Activated B cell treated with CpG ODN at 0.5 μM for 24 hours (primary cell): ENCODE data around the gene SDSL. TPM values are rescaled to one million over a fixed set of nuclear protein-coding genes. Genes with fewer than 3 reads are reported as not detected.

Source experiments
- ATAC-seq: fragments of 200-7000 bp; cut with Tn5 transposase; one replicate; pipeline ENCODE4 v1.10.0; 2021; ENCODE audit warnings: low read depth, mild to moderate bottlenecking, moderate library complexity
- CTCF ChIA-PET: fragments of 350-600 bp; sonication (Branson Sonifier 250); formaldehyde crosslinking; loops from one replicate; lab custom pipeline; 2021; ENCODE audit warnings: antibody characterized with exemption; lab: Charles Lee
- POLR2A ChIA-PET: fragments of 350-600 bp; sonication (Branson Sonifier 250); formaldehyde crosslinking; loops from one replicate; lab custom pipeline; 2021; ENCODE audit warnings: antibody characterized with exemption; lab: Charles Lee
- DNase-seq: peaks from one replicate; pipeline ENCODE4 v3.0.0; 2022
- H3K27ac Mint-ChIP-seq: one replicate; pipeline ENCODE4 v1.8.0; 2020; ENCODE audit warnings: mixed read lengths
- H3K27me3 Mint-ChIP-seq: one replicate; pipeline ENCODE4 v1.8.0; 2021; ENCODE audit warnings: mixed read lengths
- H3K36me3 Mint-ChIP-seq: one replicate; pipeline ENCODE4 v1.8.0; 2021; ENCODE audit warnings: low read depth, mixed read lengths
- H3K4me1 Mint-ChIP-seq: one replicate; pipeline ENCODE4 v1.8.0; 2021; ENCODE audit warnings: mixed read lengths
- H3K4me3 Mint-ChIP-seq: one replicate; pipeline ENCODE4 v1.8.0; 2020; ENCODE audit warnings: mild to moderate bottlenecking, mixed read lengths
- H3K9me3 Mint-ChIP-seq: one replicate; pipeline ENCODE4 v1.8.0; 2020; ENCODE audit warnings: mixed read lengths
- intact Hi-C: fragments of 100-400 bp; cut with micrococcal nuclease; formaldehyde crosslinking; loops from one replicate; pipeline ENCODE4 v1.15.1; 2024
- total RNA-seq: library from RNA; stranded (reverse); gene quantifications from 2 replicates; pipeline ENCODE4 v1.2.3, GENCODE V29; 2022
- TF ChIP-seq, protein P1 (sequence below): fragments of 200-600 bp; IDR thresholded peaks from one replicate; pipeline ENCODE4 v1.8.0; 2022; ENCODE audit warnings: antibody characterized with exemption, mild to moderate bottlenecking

Gene SDSL
- total RNA-seq, 1 donor from 2014 or later = 0.20 TPM

- Mint-ChIP-seq H3K4me3 (no peak overlapping the region), H3K27ac (no peak overlapping the region), H3K27me3 (peaks cover 54% of the 10 kb centered on the region), H3K9me3 (no peaks in the 10 kb centered on the region), H3K36me3 (no peaks in the 10 kb centered on the region), H3K4me1 (no peaks in the 10 kb centered on the region)
- TF ChIP-seq, protein P1, sequence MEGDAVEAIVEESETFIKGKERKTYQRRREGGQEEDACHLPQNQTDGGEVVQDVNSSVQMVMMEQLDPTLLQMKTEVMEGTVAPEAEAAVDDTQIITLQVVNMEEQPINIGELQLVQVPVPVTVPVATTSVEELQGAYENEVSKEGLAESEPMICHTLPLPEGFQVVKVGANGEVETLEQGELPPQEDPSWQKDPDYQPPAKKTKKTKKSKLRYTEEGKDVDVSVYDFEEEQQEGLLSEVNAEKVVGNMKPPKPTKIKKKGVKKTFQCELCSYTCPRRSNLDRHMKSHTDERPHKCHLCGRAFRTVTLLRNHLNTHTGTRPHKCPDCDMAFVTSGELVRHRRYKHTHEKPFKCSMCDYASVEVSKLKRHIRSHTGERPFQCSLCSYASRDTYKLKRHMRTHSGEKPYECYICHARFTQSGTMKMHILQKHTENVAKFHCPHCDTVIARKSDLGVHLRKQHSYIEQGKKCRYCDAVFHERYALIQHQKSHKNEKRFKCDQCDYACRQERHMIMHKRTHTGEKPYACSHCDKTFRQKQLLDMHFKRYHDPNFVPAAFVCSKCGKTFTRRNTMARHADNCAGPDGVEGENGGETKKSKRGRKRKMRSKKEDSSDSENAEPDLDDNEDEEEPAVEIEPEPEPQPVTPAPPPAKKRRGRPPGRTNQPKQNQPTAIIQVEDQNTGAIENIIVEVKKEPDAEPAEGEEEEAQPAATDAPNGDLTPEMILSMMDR = no peak
- ChIA-PET CTCF (no interaction called here), POLR2A (no interaction called here)
- intact Hi-C loops = no loop called here
- no peak for DNase-seq
- ATAC-seq = no peak
These were observed 63.1 kb downstream of the SDSL start for GRCh38 chr12:113485330-113485729.

DNA sequence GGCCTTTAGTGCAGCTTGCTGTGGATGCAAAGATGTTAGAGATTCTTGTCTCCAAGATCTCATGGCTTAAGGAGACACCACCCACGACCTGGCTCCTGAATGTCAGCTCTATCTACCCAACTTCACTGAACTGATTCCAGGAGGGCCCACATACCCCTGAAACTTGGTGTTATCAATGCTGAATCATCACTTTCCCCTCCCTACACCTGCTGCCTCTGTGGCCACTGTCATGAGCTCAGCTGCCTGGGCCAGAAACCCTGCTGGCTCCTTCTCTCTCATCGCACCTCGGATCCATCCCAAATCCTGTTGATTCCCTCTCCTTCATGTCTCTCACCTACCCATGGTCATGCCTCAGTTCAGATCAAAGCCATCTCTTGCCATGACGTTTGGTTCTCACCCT is 64.5 kb downstream of the SDSL start:
- TF ChIP-seq, protein P1 = no peak
- Mint-ChIP-seq H3K4me3 (no peak overlapping the region), H3K9me3 (no peaks in the 10 kb centered on the region), H3K27ac (no peak overlapping the region), H3K36me3 (no peaks in the 10 kb centered on the region), H3K27me3 (peaks cover 56% of the 10 kb centered on the region), H3K4me1 (no peaks in the 10 kb centered on the region)
- ATAC-seq (no peak), DNase-seq (no peak)
- ChIA-PET CTCF (no interaction called here), POLR2A (no interaction called here)
- intact Hi-C loops = no loop called here

Other genes starting within 250 kb of the SDSL start
- 115 TPM in 2 replicates for gene DDX54, start 236.9 kb upstream of the SDSL start, total RNA-seq
- gene RITA1, start 236.7 kb upstream of the SDSL start, total RNA-seq = 15.5 and 18.2 TPM in 2 replicates
- gene TPCN1, start 200.9 kb upstream of the SDSL start, total RNA-seq = 107 and 126 TPM in 2 replicates
- gene SLC8B1, start 87.3 kb upstream of the SDSL start, total RNA-seq = 14.3 and 22.4 TPM in 2 replicates
- 11.5 and 13.7 TPM in 2 replicates for gene PLBD2, start 63.8 kb upstream of the SDSL start, total RNA-seq
- gene SDS, start 18.5 kb upstream of the SDSL start, total RNA-seq = not detected in 2 replicates
- gene LHX5, start 49.5 kb downstream of the SDSL start, total RNA-seq = not detected in 2 replicates